ENCODE measurements around the gene TMCO6. TPM values are rescaled to one million over a fixed set of nuclear protein-coding genes. Genes with fewer than 3 reads are reported as not detected.
A peak's percentile ranks its signal among the peaks of the same experiment; 100 is the strongest.

Gene TMCO6
- total RNA-seq, 2 experiments from 2014 or later, result 20.9 to 21.1 TPM

DNA sequence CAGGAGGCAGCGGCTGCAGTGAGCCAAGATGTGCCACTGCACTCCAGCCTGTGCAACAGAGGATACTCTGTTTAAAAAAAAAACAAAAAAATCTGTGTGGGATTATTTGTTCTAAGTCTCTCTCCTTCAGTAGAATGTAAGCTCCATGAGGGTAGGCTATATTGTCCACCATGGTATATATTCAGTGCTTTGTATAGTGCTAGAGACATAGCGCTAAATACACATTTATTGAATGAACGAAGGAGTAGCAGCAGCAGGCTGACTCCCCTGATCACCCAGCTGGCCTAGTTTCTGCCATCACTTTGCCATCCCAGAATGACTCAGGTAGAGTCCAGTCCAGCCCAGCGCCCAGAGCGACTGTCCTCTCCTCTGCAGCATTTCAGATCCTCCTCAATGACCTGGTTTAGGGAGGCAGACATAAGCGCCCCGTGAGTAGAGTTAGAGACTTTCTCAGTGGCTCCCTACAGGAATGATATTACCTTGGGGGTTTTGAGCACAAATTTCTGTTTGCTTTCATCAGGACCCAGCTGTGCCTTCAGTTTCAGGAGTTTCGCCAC is 51.2 kb downstream of the TMCO6 start:
- peak overlapping the region; percentile 64 to 90 for H3K27ac ChIP-seq (ENCODE audit: low read depth in 1 of 2, low read length in 2 of 2)
- peaks cover 63% of the 10 kb centered on the region for H3K36me3 Mint-ChIP-seq (ENCODE audit: low read depth)
- TF ChIP-seq, protein P1, sequence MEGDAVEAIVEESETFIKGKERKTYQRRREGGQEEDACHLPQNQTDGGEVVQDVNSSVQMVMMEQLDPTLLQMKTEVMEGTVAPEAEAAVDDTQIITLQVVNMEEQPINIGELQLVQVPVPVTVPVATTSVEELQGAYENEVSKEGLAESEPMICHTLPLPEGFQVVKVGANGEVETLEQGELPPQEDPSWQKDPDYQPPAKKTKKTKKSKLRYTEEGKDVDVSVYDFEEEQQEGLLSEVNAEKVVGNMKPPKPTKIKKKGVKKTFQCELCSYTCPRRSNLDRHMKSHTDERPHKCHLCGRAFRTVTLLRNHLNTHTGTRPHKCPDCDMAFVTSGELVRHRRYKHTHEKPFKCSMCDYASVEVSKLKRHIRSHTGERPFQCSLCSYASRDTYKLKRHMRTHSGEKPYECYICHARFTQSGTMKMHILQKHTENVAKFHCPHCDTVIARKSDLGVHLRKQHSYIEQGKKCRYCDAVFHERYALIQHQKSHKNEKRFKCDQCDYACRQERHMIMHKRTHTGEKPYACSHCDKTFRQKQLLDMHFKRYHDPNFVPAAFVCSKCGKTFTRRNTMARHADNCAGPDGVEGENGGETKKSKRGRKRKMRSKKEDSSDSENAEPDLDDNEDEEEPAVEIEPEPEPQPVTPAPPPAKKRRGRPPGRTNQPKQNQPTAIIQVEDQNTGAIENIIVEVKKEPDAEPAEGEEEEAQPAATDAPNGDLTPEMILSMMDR (IDR thresholded peaks at IDR 0.05), result no peak
- H3K27ac Mint-ChIP-seq, result peak overlapping the region; percentile 97
- POLR2A ChIA-PET, result interaction anchor here (0.6 to 3.1 kb wide), 12 partner anchors 10 to 922 kb away, joined by 3 to 36 read pairs (median 10); partner anchors contain the start of genes ANKHD1, APBB3, CD14 and EIF4EBP3
- H3K27me3 Mint-ChIP-seq, result no peaks in the 10 kb centered on the region
- H3K4me1 Mint-ChIP-seq (ENCODE audit: low read depth), result peaks cover 35% of the 10 kb centered on the region
- no peaks in the 10 kb centered on the region for H3K27me3 ChIP-seq (ENCODE audit: control insufficient read depth in 1 of 2, insufficient read depth in 2 of 2, low read length in 2 of 2)
- no peaks in the 10 kb centered on the region for H3K9me3 Mint-ChIP-seq
- no peak for ATAC-seq (ENCODE audit: poor library complexity)
- no peak for DNase-seq
- H3K4me1 ChIP-seq (ENCODE audit: insufficient read depth, low read length), result peaks cover 28% of the 10 kb centered on the region
- CTCF ChIA-PET, result interaction anchor here (1.1 to 1.7 kb wide), 3 partner anchors 43 to 446 kb away, joined by 3 to 6 read pairs (median 4); partner anchors contain the start of genes IK and NDUFA2
- H3K9me3 ChIP-seq (ENCODE audit: control insufficient read depth in 1 of 2, insufficient read depth in 1 of 2, low read length in 2 of 2), result no peaks in the 10 kb centered on the region
- H3K4me3 Mint-ChIP-seq, result peak overlapping the region; percentile 99
- H3K4me3 ChIP-seq (ENCODE audit: low read length), result peak overlapping the region; percentile 98
- peaks cover 50% of the 10 kb centered on the region for H3K36me3 ChIP-seq (ENCODE audit: insufficient read depth, low read length)
- intact Hi-C loops (cut with DNase I, micrococcal nuclease), result loop anchor here (2.0 to 5.0 kb wide), 3 partner anchors 26 to 290 kb away; partner anchors contain the start of genes ANKHD1 (in 1 of the 2), TMCO6 (in 1 of the 2) and WDR55 (in 1 of the 2)

DNA sequence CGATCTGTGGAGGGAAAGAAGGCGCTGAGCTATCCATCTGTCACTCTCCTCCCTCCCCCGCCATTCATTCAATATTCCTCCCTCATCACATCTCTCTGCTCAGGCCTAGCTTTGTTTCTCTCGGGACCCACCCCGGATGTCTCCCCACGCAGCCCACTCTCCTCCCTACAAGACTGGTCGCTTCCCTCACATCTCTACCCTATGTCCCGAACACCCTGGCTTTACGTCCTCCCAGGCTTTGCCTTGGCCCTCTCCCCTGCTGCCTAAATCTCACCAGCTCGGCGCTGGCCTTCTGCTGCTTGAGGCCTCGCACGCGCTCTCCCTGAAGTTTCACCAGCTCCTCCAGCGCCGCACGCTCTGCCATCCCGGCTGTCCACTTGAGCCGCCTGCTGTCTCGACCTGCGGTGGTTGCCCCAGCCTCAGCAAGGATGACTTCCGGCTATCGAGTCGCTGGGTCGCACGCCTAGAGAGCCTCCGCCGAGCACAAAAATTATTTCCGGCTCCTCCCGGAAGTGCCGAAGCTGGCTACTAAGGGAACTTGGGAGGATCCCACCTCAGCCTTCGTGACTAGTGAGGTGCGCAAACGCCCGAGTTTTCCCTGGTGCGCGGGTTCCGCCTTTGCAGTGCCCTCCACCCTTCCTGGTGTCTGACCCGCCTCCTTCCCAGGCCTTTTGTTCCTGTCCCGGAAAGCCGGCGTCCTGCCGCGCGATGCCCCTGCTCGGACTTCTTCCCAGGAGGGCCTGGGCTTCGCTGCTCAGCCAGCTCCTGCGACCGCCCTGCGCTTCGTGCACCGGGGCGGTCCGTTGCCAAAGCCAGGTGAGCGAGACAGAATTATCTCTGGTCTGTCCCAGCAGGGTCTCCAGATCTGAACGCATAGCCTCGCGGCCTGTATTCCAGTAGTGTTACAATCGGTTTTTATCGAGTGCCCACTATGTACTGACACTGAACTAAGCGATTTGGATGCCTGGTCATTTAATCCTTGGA is 52.0 kb downstream of the TMCO6 start, which contains the start of the genes HARS1 and HARS2:
TSS of gene HARS1 (minus strand) at position 430 of the 984 bp plus-strand sequence. CDS start at position 364, 66 bp downstream.
TSS of gene HARS2 (plus strand) at position 515 of the 984 bp plus-strand sequence. CDS start at position 709, 194 bp downstream.
- Mint-ChIP-seq H3K27me3 (no peaks in the 10 kb centered on the region), H3K4me1 (ENCODE audit: low read depth) (peaks cover 35% of the 10 kb centered on the region), H3K27ac (peak within 1 kb of the TSS; percentile 97), H3K4me3 (peak within 1 kb of the TSS; percentile 99), H3K9me3 (no peaks in the 10 kb centered on the region), H3K36me3 (ENCODE audit: low read depth) (peaks cover 71% of the 10 kb centered on the region)
- Histone ChIP-seq H3K4me1 (ENCODE audit: insufficient read depth, low read length) (peaks cover 28% of the 10 kb centered on the region), H3K36me3 (ENCODE audit: insufficient read depth, low read length) (peaks cover 57% of the 10 kb centered on the region), H3K27me3 (ENCODE audit: control insufficient read depth in 1 of 2, insufficient read depth in 2 of 2, low read length in 2 of 2) (no peaks in the 10 kb centered on the region), H3K4me3 (ENCODE audit: low read length) (peak within 1 kb of the TSS; percentile 98), H3K9me3 (ENCODE audit: control insufficient read depth in 1 of 2, insufficient read depth in 1 of 2, low read length in 2 of 2) (no peaks in the 10 kb centered on the region), H3K27ac (ENCODE audit: low read depth in 1 of 2, low read length in 2 of 2) (peak within 1 kb of the TSS; percentile 64 to 90)
- TF ChIP-seq, protein P1 (IDR thresholded peaks at IDR 0.05), result no peak
- ATAC-seq (ENCODE audit: poor library complexity) (peak; percentile 90), DNase-seq (peak; percentile 61 to 93 (median 78))
- CTCF ChIA-PET, result interaction anchor here (1.1 to 1.7 kb wide), 3 partner anchors 44 to 447 kb away, joined by 3 to 6 read pairs (median 4); partner anchors contain the start of genes IK and NDUFA2
- intact Hi-C loops (cut with DNase I, micrococcal nuclease), result loop anchor here (1.0 to 5.0 kb wide), 5 partner anchors 9 to 290 kb away; partner anchors contain the start of genes WDR55 (in 2 of the 2), ANKHD1 (in 1 of the 2), TMCO6 (in 1 of the 2) and ZMAT2 (in 1 of the 2)
- POLR2A ChIA-PET, result interaction anchor here (0.6 to 3.1 kb wide), 13 partner anchors 9 to 922 kb away, joined by 3 to 36 read pairs (median 8); partner anchors contain the start of genes ANKHD1, APBB3, CD14 and EIF4EBP3

DNA sequence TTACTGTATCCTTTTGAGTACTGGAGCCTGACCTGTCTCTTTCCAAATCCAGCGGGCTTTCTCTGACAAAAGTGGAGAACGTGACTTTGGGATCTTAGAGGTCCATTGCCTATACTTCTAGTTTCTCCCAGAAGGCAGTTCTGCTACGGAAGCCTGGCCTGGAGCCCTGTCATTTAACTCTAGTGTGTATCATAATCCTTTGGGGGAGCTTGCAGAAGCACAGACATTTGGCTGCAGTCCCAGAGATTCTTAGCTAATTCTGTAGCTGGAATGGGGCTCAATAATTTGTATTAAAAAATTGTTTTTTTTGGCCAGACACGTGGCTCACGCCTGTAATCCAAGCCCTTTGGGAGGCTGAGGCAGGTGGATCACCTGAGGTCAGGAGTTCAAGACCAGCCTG is 55.0 kb downstream of the TMCO6 start:
- intact Hi-C loops (cut with DNase I, micrococcal nuclease), result loop anchor here in 1 of 2 experiments (5.0 kb wide), 1 partner anchor 57 kb away; the partner anchor contains the start of gene TMCO6

More for the DNA sequence above, 55.0 kb downstream of the TMCO6 start:
- no peak for ATAC-seq (ENCODE audit: poor library complexity)
- TF ChIP-seq, protein P1 (IDR thresholded peaks at IDR 0.05), result no peak
- Mint-ChIP-seq H3K36me3 (ENCODE audit: low read depth) (peaks cover 81% of the 10 kb centered on the region), H3K4me1 (ENCODE audit: low read depth) (peaks cover 35% of the 10 kb centered on the region), H3K27me3 (no peaks in the 10 kb centered on the region), H3K9me3 (no peaks in the 10 kb centered on the region), H3K27ac (peak overlapping the region; percentile 62), H3K4me3 (peak overlapping the region; percentile 39)
- no peak for DNase-seq
- H3K4me1 ChIP-seq (ENCODE audit: insufficient read depth, low read length), result peaks cover 28% of the 10 kb centered on the region
- no peaks in the 10 kb centered on the region for H3K27me3 ChIP-seq (ENCODE audit: control insufficient read depth in 1 of 2, insufficient read depth in 2 of 2, low read length in 2 of 2)
- no peak overlapping the region for H3K27ac ChIP-seq (ENCODE audit: low read depth in 1 of 2, low read length in 2 of 2)
- CTCF ChIA-PET, result no interaction called here
- no peak overlapping the region for H3K4me3 ChIP-seq (ENCODE audit: low read length)
- peaks cover 60% of the 10 kb centered on the region for H3K36me3 ChIP-seq (ENCODE audit: insufficient read depth, low read length)
- POLR2A ChIA-PET, result no interaction called here
- H3K9me3 ChIP-seq (ENCODE audit: control insufficient read depth in 1 of 2, insufficient read depth in 1 of 2, low read length in 2 of 2), result no peaks in the 10 kb centered on the region
